IMR-90 (cell line): ENCODE measurements around the gene SIK2. TPM values are rescaled to one million over a fixed set of nuclear protein-coding genes. Genes with fewer than 3 reads are reported as not detected.

Source experiments
- ATAC-seq: fragments of 200-7000 bp; cut with Tn5 transposase; 2 replicates; pipeline ENCODE4 v1.9.1; 2020; ENCODE audit warnings: low read depth, mild to moderate bottlenecking, moderate library complexity
- BruUV-seq: library from RNA; stranded (reverse); fragments of 400-500 nt; replicated peaks from 2 replicates; lab custom pipeline; 2021; lab: Mats Ljungman, UMichigan
- CTCF ChIA-PET: fragments of 300-600 bp; formaldehyde crosslinking; extraction: SDS; loops from one replicate; lab custom pipeline; 2021; ENCODE audit warnings: antibody characterized with exemption; lab: Yijun Ruan, JAX
- POLR2A ChIA-PET: fragments of 300-600 bp; sonication (Branson Sonifier 250); formaldehyde crosslinking; loops from one replicate; lab custom pipeline; 2022; ENCODE audit warnings: antibody characterized with exemption; ENCODE audit not compliant: unreplicated experiment; lab: Charles Lee
- DNase-seq: peaks from one replicate; pipeline ENCODE4 v3.0.0; 2013
- H2AFZ ChIP-seq: replicated peaks from 2 replicates; pipeline ENCODE3; 2013; ENCODE audit warnings: low read length, mild to moderate bottlenecking; ENCODE audit not compliant: poor library complexity
- H2AK5ac ChIP-seq: 2 replicates; pipeline ENCODE4 v1.6.1; 2013; ENCODE audit warnings: low read depth, low read length, inconsistent platforms
- H2AK9ac ChIP-seq: replicated peaks from 2 replicates; pipeline ENCODE3; 2013; ENCODE audit warnings: mild to moderate bottlenecking, low read depth, low read length, moderate library complexity; ENCODE audit not compliant: poor library complexity
- H2BK120ac ChIP-seq: 2 replicates; pipeline ENCODE4 v1.6.1; 2013; ENCODE audit warnings: low read depth, low read length, inconsistent platforms
- H2BK15ac ChIP-seq: 3 replicates; pipeline ENCODE4 v1.6.1; 2013; ENCODE audit warnings: low read depth, low read length, inconsistent platforms
- H2BK20ac ChIP-seq: 2 replicates; pipeline ENCODE4 v1.6.1; 2013; ENCODE audit warnings: low read depth, mild to moderate bottlenecking, inconsistent platforms, low read length, moderate library complexity
- H2BK5ac ChIP-seq: 2 replicates; pipeline ENCODE4 v1.6.1; 2013; ENCODE audit warnings: mild to moderate bottlenecking, low read depth, low read length, inconsistent platforms; ENCODE audit not compliant: poor library complexity, severe bottlenecking
- H3K14ac ChIP-seq: replicated peaks from 2 replicates; pipeline ENCODE4 v1.6.1; 2013; ENCODE audit warnings: low read depth, low read length, inconsistent platforms
- H3K18ac ChIP-seq: 2 replicates; pipeline ENCODE4 v1.6.1; 2013; ENCODE audit warnings: low read depth, low read length, control low read depth
- H3K23ac ChIP-seq: 2 replicates; pipeline ENCODE4 v1.6.1; 2013; ENCODE audit warnings: low read depth, low read length, inconsistent platforms
- H3K27ac ChIP-seq: 2 replicates; pipeline ENCODE4 v1.5.1; 2013; ENCODE audit warnings: mild to moderate bottlenecking, control low read depth, low read length; ENCODE audit not compliant: insufficient read depth
- H3K27me3 ChIP-seq: 2 replicates; pipeline ENCODE4 v1.6.1; 2013; ENCODE audit warnings: low read length; ENCODE audit not compliant: control insufficient read depth, insufficient read depth
- H3K36me3 ChIP-seq: 2 replicates; pipeline ENCODE4 v1.6.1; 2013; ENCODE audit warnings: low read length, mixed read lengths; ENCODE audit not compliant: control insufficient read depth, insufficient read depth
- H3K4ac ChIP-seq: 2 replicates; pipeline ENCODE4 v1.6.1; 2013; ENCODE audit warnings: low read depth, low read length, inconsistent platforms
- H3K4me1 ChIP-seq: 2 replicates; pipeline ENCODE4 v1.6.1; 2013; ENCODE audit warnings: low read length, mixed read lengths; ENCODE audit not compliant: control insufficient read depth, insufficient read depth
- H3K4me2 ChIP-seq: 2 replicates; pipeline ENCODE4 v1.6.1; 2013; ENCODE audit warnings: low read depth, mild to moderate bottlenecking, control low read depth, low read length, moderate library complexity
- H3K4me3 ChIP-seq: 2 replicates; pipeline ENCODE4 v1.5.1; 2013; ENCODE audit warnings: low read depth, mild to moderate bottlenecking, control low read depth, low read length, moderate library complexity; ENCODE audit not compliant: insufficient read depth
- H3K56ac ChIP-seq: 2 replicates; pipeline ENCODE4 v1.6.1; 2013; ENCODE audit warnings: low read length, inconsistent platforms; ENCODE audit not compliant: insufficient read depth; ENCODE audit errors: extremely low read depth
- H3K79me1 ChIP-seq, 2 experiments: 2 replicates each; pipeline ENCODE4 v1.6.1; 2013; ENCODE audit warnings: low read length in 2 of 2, inconsistent platforms in 1 of 2, low read depth in 1 of 2
- H3K9ac ChIP-seq: 2 replicates; pipeline ENCODE4 v1.6.1; 2013; ENCODE audit warnings: low read depth, low read length, control low read depth
- H3K9me1 ChIP-seq: 2 replicates; pipeline ENCODE4 v1.6.1; 2013; ENCODE audit warnings: low read length, inconsistent platforms; ENCODE audit not compliant: insufficient read depth
- H3K9me3 ChIP-seq: 2 replicates; pipeline ENCODE4 v1.6.1; 2013; ENCODE audit warnings: low read length; ENCODE audit not compliant: control insufficient read depth, insufficient read depth
- H4K20me1 ChIP-seq: 2 replicates; pipeline ENCODE4 v1.6.1; 2013; ENCODE audit warnings: low read length, inconsistent platforms; ENCODE audit not compliant: insufficient read depth
- H4K5ac ChIP-seq: 2 replicates; pipeline ENCODE4 v1.6.1; 2013; ENCODE audit warnings: mild to moderate bottlenecking, low read depth, low read length, control low read depth
- H4K8ac ChIP-seq, 2 experiments: 2 replicates each; pipeline ENCODE4 v1.6.1; 2013; ENCODE audit warnings: low read depth in 2 of 2, low read length in 2 of 2, control low read depth in 1 of 2, inconsistent platforms in 1 of 2
- H4K91ac ChIP-seq: 2 replicates; pipeline ENCODE4 v1.6.1; 2013; ENCODE audit warnings: low read depth, low read length, inconsistent platforms; ENCODE audit not compliant: insufficient read depth
- BHLHE40 ChIP-seq: fragments of 150-350 bp; IDR thresholded peaks from 2 replicates; pipeline ENCODE4 v1.6.1; 2016; ENCODE audit warnings: mild to moderate bottlenecking, low read depth, low read length
- CEBPB ChIP-seq: IDR thresholded peaks from 2 replicates; pipeline ENCODE4 v1.6.1; 2012; ENCODE audit warnings: low read depth, low read length, improper control_type of control experiment
- CHD1 ChIP-seq: IDR thresholded peaks from 2 replicates; pipeline ENCODE4 v1.6.1; 2012; ENCODE audit warnings: low read depth, low read length, improper control_type of control experiment
- CTCF ChIP-seq: conservative IDR thresholded peaks from 2 replicates; pipeline ENCODE4 v1.5.1; 2012; ENCODE audit warnings: mild to moderate bottlenecking, low read depth, low read length, improper control_type of control experiment
- FOS ChIP-seq: fragments of 150-350 bp; IDR thresholded peaks from 2 replicates; pipeline ENCODE4 v1.6.1; 2016; ENCODE audit warnings: low read depth, low read length
- MAFK ChIP-seq: IDR thresholded peaks from 2 replicates; pipeline ENCODE4 v1.6.1; 2012; ENCODE audit warnings: low read depth, low read length, improper control_type of control experiment
- MAZ ChIP-seq: IDR thresholded peaks from 2 replicates; pipeline ENCODE4 v1.6.1; 2012; ENCODE audit warnings: low read depth, mild to moderate bottlenecking, low read length, improper control_type of control experiment, moderate library complexity, borderline replicate concordance
- NFE2L2 ChIP-seq: fragments of 150-350 bp; IDR thresholded peaks from 2 replicates; pipeline ENCODE4 v1.6.1; 2016; ENCODE audit warnings: low read depth, mild to moderate bottlenecking, low read length
- POLR2A ChIP-seq: IDR thresholded peaks from 2 replicates; pipeline ENCODE4 v1.6.1; 2012; ENCODE audit warnings: mild to moderate bottlenecking, low read depth, low read length
- RCOR1 ChIP-seq: IDR thresholded peaks from 2 replicates; pipeline ENCODE4 v1.6.1; 2012; ENCODE audit warnings: mild to moderate bottlenecking, low read length, improper control_type of control experiment; ENCODE audit not compliant: insufficient replicate concordance
- RFX5 ChIP-seq: IDR thresholded peaks from 2 replicates; pipeline ENCODE4 v1.8.0; 2012; ENCODE audit warnings: low read depth, mild to moderate bottlenecking, low read length, moderate library complexity
- SMC3 ChIP-seq: fragments of 150-350 bp; IDR thresholded peaks from 2 replicates; pipeline ENCODE4 v1.6.1; 2016; ENCODE audit warnings: low read depth, mild to moderate bottlenecking, antibody characterized with exemption, low read length, moderate library complexity
- USF2 ChIP-seq: fragments of 150-350 bp; IDR thresholded peaks from 2 replicates; pipeline ENCODE4 v1.6.1; 2017; ENCODE audit warnings: mild to moderate bottlenecking, antibody characterized with exemption, low read length, low read depth
- WGBS, 2 experiments: methylation state at CpG; one replicate each; pipeline versions ENCODE4 v1.1.5 to v1.1.7; 2013; ENCODE audit warnings: missing lambda C conversion rate in 2 of 2; ENCODE audit not compliant: insufficient read length in 1 of 2; ENCODE audit errors: extremely low coverage in 2 of 2; 5-methylcytosine and 5-hydroxymethylcytosine counted together
- dilution Hi-C: fragments of 300-500 bp; cut with HindIII; formaldehyde crosslinking; loops from one replicate; pipeline ENCODE4 v1.14.3; 2018; ENCODE audit warnings: low sequenced_read_pairs; ENCODE audit not compliant: unreplicated experiment
- in situ Hi-C: fragments of 300-500 bp; cut with MboI; formaldehyde crosslinking; loops from 3 replicates; pipeline ENCODE4 v1.14.3; 2019; ENCODE audit warnings: low sequenced_read_pairs, inconsistent platforms, mixed read lengths
- intact Hi-C: fragments of 100-400 bp; cut with micrococcal nuclease; formaldehyde crosslinking; loops from 2 replicates; pipeline ENCODE4 v1.10.0; 2022
- polyA plus RNA-seq, 3 experiments: library from polyadenylated mRNA; depleted of rRNA; stranded (reverse); fragments of >200 nt; gene quantifications; 2 replicates each; pipeline ENCODE4 v1.2.3, GENCODE V29; 2012; ENCODE audit warnings: low replicate concordance in 1 of 3
- total RNA-seq: library from RNA; depleted of rRNA; stranded (reverse); fragments of >200 nt; gene quantifications from 2 replicates; pipeline ENCODE4 v1.2.3, GENCODE V29; 2012

SIK2 gene
- total and polyA plus RNA-seq, 2 of the 4 experiments (the other 2 are of a cell fraction), result 7.9 to 10.4 TPM

- peak overlapping the region; percentile 86; the same call in 1 of the 2 replicates for H2AK5ac ChIP-seq
- no peak overlapping the region for H2AK9ac ChIP-seq
- intact Hi-C loops, result no loop called here
- H2BK5ac ChIP-seq, result no peak overlapping the region
- H3K4me2 ChIP-seq, result no peak overlapping the region
- no peak overlapping the region for H3K4me3 ChIP-seq
- H3K9me3 ChIP-seq, result no peaks in the 10 kb centered on the region
- peak overlapping the region; percentile 57 for H3K14ac ChIP-seq
- H3K27me3 ChIP-seq, result no peaks in the 10 kb centered on the region
- H3K36me3 ChIP-seq, result no peaks in the 10 kb centered on the region
- no peak overlapping the region for H3K27ac ChIP-seq
- no peak overlapping the region; a peak in 1 of 4 replicates for H4K8ac ChIP-seq
- H3K23ac ChIP-seq, result 0 out of 2 replicates have a peak overlapping the region, but pooled peaks have one; percentile 63
- dilution Hi-C loops, result no loop called here
- no peak overlapping the region for H3K9ac ChIP-seq
- no peak overlapping the region for H3K56ac ChIP-seq
- H3K4ac ChIP-seq, result peak overlapping the region; percentile 70
- H4K91ac ChIP-seq, result peak overlapping the region; percentile 37; the same call in 1 of the 2 replicates
- H4K20me1 ChIP-seq, result no peaks in the 10 kb centered on the region
- no CpG with 5 or more reads among the region's 6 CpGs for WGBS, 2 experiments
- DNase-seq (no peak), ATAC-seq (no peak)
- H2AFZ ChIP-seq, result no peak overlapping the region
- CTCF ChIA-PET, result interaction anchor here (1.4 kb wide), 1 partner anchor 16 kb away, joined by 4 read pairs; no protein-coding TSS in a partner anchor
- no TSS peak for BruUV-seq
- H2BK15ac ChIP-seq, result peak overlapping the region; percentile 54; the same call in 1 of the 3 replicates
- H4K5ac ChIP-seq, result no peak overlapping the region
- 0 out of 2 replicates have a peak overlapping the region, but pooled peaks have one; percentile 10 for H3K18ac ChIP-seq
- H2BK20ac ChIP-seq, result peak overlapping the region; percentile 53
- peaks cover 12% of the 10 kb centered on the region for H3K4me1 ChIP-seq
- in situ Hi-C loops, result no loop called here
- peaks cover 19% of the 10 kb centered on the region for H3K9me1 ChIP-seq
- peak overlapping the region; percentile 78 for H2BK120ac ChIP-seq
- TF ChIP-seq POLR2A, result no peak
- no peak for TF ChIP-seq SMC3
- no peak for TF ChIP-seq NFE2L2
- no peak for TF ChIP-seq CEBPB
- TF ChIP-seq MAZ, result no peak
- no peak for TF ChIP-seq RCOR1
- TF ChIP-seq CHD1, result no peak
- TF ChIP-seq RFX5, result no peak
- no peak for TF ChIP-seq CTCF
- no peak for TF ChIP-seq MAFK
- no peak for TF ChIP-seq BHLHE40
- no peak for TF ChIP-seq FOS
- no peak for TF ChIP-seq USF2
- no peaks in the 10 kb centered on the region for H3K79me1 ChIP-seq
- POLR2A ChIA-PET, result no interaction called here
Observed at GRCh38 chr11:111570796-111571195, 31.5 kb upstream of the SIK2 start.
